GM21825 (cell line): ENCODE data around the gene DOCK2.

Experiments
- ATAC-seq: cut with Tn5 transposase; IDR thresholded peaks from one replicate; pipeline ENCODE4 v1.9.1; 2021; ENCODE audit warnings: mild to moderate bottlenecking, moderate library complexity; ENCODE audit not compliant: unreplicated experiment

The DOCK2 gene

GRCh38 chr5:170012622-170013021, 375.5 kb downstream of the DOCK2 start:
- ATAC-seq: no peak

GRCh38 chr5:170020423-170020822, 383.3 kb downstream of the DOCK2 start:
- no peak for ATAC-seq

GRCh38 chr5:170021506-170021905, 384.4 kb downstream of the DOCK2 start:
- no peak for ATAC-seq

- ATAC-seq: no peak
Observed at GRCh38 chr5:170025853-170026252, 388.8 kb downstream of the DOCK2 start.

- ATAC-seq: no peak
Observed at GRCh38 chr5:170028124-170028523, 391.0 kb downstream of the DOCK2 start.

GRCh38 chr5:170034231-170034630, 397.2 kb downstream of the DOCK2 start:
- no peak for ATAC-seq

GRCh38 chr5:170038241-170038640, 401.2 kb downstream of the DOCK2 start:
- no peak for ATAC-seq

- ATAC-seq: no peak
Observed at GRCh38 chr5:170039830-170040229, 402.8 kb downstream of the DOCK2 start.

- ATAC-seq: no peak
Observed at GRCh38 chr5:170046241-170046640, 409.2 kb downstream of the DOCK2 start.

- no peak for ATAC-seq
Observed at GRCh38 chr5:170049713-170050112, 412.6 kb downstream of the DOCK2 start.

- ATAC-seq: no peak
Observed at GRCh38 chr5:170053896-170054295, 416.8 kb downstream of the DOCK2 start.

GRCh38 chr5:170055606-170056005, 418.5 kb downstream of the DOCK2 start:
- ATAC-seq: no peak

- ATAC-seq: no peak
Observed at GRCh38 chr5:170056561-170057267, 419.6 kb downstream of the DOCK2 start.

GRCh38 chr5:170057311-170057710, 420.2 kb downstream of the DOCK2 start:
- no peak for ATAC-seq

- no peak for ATAC-seq
Observed at GRCh38 chr5:170059221-170059620, 422.1 kb downstream of the DOCK2 start.

GRCh38 chr5:170067152-170067551, 430.1 kb downstream of the DOCK2 start:
- ATAC-seq: no peak

GRCh38 chr5:170067574-170068170, 430.6 kb downstream of the DOCK2 start:
- ATAC-seq: no peak

- ATAC-seq: no peak
Observed at GRCh38 chr5:170069512-170069911, 432.4 kb downstream of the DOCK2 start.

- ATAC-seq: no peak
Observed at GRCh38 chr5:170070556-170071412, 433.7 kb downstream of the DOCK2 start.

GRCh38 chr5:170071748-170072147, 434.7 kb downstream of the DOCK2 start:
- no peak for ATAC-seq

- no peak for ATAC-seq
Observed at GRCh38 chr5:170075696-170076095, 438.6 kb downstream of the DOCK2 start.

- ATAC-seq: no peak
Observed at GRCh38 chr5:170076211-170076610, 439.1 kb downstream of the DOCK2 start.
